G401.6 (cell line): Measurements from ENCODE around the gene GPHA2.

ENCODE experiments used
- FAIRE-seq: peaks from 2 replicates; lab custom pipeline; 2012; peaks lifted over from hg19 to GRCh38; lab: Jason Lieb, UNC

The GPHA2 gene

DNA sequence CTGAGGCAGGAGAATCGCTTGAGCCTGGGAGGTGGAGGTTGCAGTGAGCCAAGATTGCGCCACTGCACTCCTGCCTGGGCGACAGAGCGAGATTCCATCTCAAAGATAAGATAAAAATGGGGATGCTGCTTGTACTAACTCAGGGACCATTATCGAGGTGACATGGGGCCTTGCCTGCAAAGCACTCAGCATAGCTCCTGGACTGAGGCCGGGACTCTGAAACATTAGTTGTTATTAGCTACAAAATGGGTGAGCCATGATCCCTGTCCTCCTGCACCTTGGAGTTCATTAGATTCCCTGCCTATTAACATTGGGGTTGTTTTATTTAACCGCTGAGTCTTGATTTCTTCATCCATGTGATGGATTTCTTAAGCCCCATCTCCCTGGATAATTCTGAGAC lies 6.1 kb downstream of the GPHA2 start:
- no peak for FAIRE-seq

DNA sequence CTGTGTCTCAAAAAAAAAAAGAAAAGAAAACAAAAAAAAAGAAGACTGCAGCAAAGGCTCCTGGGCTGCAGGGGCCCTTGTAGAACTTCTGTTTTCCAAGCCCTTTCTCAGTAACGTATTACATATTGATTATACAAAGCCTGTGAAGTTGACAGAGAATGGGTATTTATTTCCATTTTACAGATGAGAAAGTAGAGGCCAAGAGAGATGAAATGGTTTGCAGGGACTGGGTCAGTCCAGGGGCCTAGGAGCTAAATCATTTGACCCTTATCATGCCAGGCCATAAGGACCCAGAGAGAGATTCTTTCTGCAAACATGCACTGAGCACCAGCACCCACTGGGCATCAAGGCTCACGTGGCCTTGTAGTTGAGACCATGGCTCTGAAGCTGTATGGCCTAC lies 6.7 kb downstream of the GPHA2 start:
- FAIRE-seq = no peak

DNA sequence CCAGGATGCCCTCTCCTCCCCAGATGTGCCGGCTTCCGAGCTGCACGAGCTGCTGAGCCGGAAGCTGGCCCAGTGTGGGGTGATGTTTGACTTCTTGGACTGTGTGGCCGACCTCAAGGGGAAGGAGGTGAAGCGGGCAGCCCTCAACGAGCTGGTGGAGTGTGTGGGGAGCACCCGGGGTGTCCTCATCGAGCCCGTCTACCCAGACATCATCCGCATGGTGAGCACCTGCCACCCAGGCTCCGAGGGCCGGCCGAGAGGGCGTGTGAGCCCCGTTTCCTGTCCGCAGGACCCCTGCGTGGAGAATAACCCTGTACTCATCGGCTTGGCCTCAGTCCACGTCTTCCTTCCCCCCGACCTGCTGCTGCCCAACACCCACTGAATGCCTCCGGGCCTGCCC lies 9.0 kb downstream of the GPHA2 start:
- no peak for FAIRE-seq

DNA sequence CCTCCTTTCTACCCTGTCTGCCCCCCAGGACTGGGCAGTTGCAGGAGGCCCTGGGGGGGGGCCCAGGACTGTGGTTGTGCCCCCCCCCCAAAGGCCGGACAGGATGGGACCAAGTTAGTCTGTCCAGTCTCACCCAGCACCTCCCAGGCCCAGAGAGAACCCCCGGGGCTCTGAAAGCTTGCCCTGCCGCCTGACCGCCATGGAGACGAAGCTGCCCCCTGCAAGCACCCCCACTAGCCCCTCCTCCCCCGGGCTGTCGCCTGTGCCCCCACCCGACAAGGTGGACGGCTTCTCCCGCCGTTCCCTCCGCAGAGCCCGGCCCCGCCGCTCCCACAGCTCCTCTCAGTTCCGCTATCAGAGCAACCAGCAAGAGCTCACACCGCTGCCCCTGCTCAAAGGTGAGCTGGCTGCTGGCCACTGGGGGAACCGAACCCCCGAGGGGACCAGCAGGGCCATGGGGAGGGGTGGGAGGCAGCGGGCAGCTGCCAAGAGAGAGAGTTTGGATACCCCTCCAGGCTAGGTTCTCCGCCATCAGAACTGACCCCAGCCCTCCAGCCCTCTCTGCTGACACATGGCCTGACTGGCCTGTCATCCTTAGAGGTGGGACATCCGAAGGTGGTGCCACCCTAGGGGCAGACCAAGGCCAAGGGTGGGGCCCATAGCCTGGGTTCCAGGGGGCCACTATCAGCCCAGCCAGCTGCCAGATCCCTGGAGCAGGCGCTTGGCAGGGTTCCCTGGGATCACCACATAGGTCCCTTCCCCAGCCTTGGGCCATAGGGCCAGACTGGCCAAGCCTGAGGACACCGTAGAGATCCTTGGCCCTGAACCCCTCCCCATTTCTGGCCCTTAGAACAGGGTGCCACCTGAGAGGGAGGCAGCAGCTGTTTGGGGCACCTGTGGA lies 9.9 kb downstream of the GPHA2 start:
- FAIRE-seq = no peak

DNA sequence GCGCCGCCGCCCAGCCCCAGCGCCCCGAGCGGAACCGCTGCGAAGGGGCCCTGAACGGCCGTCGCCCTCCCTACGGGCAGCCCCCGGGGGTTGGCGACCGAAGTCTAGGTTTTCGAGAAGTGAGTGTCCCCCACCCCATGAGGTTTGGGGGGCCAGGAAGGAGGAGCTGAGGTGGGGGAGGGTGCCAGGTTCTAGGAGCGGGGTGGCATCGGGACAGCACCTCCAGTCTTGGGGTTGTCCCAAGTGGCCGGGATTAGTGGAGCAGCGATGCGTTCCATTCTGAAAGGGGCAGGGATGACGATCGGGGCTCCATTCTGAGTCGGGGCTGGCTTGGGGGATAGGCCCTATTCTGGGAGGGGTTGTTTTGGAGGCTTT lies 10.8 kb downstream of the GPHA2 start:
- FAIRE-seq = no peak

DNA sequence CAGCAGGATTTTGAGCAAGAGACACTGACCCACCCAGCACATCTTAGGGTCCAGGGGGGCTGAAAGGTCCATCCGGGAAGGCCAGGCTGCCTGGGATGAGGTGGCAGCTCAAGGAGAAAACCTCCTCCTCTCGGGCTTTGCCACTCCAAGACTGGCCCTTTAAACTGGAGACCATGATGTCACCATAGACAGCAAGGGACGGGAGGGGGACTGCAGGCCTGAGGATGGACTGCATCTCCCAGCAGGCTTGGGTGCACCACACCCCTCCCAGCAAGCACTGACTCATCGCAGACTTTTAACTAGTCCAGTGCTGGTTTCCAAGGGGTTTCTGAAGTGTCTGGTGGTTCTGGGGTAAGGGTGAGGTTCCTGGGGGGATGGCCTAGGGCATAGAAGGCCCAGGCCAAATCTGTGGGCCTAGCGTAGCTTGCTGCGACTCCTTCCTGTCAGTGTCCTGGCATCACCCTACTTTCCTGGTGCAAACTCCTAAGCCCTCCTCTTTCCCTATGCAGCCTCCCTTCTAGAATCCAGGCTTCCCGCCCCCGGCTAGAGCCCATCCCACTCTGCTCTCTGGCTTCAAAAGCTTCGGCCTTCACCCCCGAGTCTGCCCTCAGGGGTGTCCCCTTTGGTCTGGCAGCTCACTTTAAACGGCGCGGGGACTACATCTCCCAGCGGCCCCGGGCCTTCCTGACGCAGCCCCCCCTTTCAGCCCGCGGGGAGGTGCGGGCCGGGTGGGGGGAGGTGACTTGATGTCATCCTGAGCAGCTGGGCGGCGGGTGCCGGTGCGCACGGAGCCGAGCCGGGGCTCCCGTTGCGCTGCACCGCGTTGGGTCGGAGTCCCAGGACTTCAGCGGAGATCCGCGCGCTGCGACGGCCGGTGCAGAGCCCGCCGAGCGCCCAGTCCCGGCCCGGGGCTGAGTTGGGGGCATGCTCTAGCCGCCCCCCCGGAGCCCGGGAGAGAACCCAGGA lies 11.5 kb downstream of the GPHA2 start, which contains the start of gene PPP2R5B:
TSS of gene PPP2R5B (plus strand) at position 746 of the 966 bp plus-strand sequence. CDS start 1,046 bp downstream, outside the sequence.
- peak; percentile 97 for FAIRE-seq

DNA sequence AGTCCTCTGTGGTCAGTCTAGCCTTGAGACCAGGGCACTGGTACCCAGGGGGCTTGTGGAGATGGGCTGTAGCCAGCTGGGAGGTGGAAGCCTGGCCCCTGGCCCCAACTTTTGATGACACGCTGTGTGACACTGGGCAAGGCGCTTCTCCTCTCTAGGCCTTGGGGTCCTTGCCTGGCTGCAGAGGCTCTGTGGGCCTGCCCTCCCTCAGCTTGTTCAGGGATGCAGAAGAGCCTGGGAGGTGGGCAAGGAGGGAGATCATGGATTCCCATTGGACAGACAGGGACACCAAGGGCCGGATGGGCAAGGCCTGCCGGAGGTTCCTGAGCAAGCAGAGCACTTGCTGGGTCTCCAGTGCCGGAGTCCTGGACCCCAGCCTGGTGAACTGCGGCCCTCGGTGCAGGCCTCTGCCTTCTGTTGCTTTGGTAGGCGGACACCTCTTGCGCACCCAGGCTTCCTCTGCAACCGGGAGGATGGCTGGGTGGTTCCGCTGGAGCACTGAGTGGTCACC lies 12.5 kb downstream of the GPHA2 start:
- no peak for FAIRE-seq

DNA sequence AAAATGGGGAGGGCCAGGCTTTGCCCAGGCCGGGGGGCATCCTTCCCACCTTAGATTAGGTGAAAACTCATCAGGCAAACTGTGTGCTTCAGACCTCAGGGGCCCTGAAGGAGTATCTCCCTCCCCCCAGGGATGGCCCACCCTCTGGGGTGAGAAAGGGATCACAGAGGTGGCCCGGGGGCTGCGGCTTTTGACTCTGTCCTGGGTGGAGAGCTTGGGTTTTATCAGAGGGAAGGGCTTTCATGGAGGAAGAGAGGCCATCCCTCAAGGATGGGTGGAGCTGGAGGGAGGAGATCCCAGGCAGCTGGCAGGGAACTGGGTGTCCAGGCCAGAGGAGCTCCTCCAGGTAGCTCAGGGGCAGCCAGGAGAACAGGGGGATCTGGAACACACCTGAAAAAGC lies 14.3 kb downstream of the GPHA2 start:
- no peak for FAIRE-seq

DNA sequence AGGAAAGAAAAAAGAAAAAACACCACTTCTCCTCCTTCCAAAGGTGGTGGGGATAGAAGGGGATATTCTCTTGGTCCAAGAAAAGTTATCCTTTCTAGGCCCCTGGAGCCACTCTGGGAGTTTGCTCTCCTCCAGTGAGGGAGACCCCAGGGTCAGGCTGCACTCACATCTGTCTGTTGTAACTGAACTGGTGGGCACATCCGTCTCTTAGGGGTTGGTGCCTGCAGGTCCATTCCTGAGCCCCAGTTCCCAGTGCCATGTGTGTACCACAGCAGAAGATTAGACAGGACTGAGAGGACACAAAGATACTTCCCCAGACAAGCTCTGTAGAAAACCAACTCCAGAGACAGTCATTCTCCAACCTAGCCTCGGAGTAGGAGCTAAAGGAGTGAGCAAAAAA lies 15.6 kb downstream of the GPHA2 start:
- FAIRE-seq = no peak

DNA sequence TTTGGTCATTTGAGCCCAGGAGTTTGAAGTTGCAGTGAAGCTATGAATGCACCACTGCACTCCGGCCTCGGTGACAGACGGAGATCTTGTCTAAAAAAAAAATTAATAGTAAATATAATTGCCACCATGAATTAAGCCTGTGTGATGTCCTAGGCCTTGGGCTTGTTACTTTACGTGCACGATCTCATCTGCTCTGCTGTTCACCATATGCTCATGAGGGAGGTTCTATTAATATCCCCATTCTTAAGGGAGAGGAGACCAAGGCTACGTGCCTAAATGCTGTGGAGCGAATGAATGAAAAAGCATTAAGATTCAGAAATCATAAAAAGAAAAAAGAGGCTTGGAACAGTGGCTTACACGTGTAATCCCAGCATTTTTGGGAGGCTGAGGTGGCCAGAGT lies 16.1 kb downstream of the GPHA2 start:
- FAIRE-seq = no peak

DNA sequence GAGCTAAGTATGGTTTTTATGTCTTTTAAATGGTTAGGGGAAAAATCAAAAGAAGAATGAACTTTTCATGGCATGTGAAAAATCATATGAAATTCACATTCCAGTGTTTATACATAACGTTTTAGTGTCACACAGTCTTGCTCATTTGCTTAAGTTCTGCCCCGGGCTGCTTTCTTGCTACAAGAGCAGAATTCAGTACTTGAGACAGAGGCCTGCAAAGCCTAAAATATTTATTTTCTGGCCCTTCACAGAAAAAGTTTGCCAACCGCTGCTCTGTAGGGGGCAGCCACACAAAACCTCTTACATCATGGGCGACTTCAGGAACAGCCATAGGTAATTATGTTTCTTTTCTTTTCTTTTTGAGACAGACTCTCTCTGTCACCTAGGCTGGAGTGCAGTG lies 17.7 kb downstream of the GPHA2 start:
- no peak for FAIRE-seq

DNA sequence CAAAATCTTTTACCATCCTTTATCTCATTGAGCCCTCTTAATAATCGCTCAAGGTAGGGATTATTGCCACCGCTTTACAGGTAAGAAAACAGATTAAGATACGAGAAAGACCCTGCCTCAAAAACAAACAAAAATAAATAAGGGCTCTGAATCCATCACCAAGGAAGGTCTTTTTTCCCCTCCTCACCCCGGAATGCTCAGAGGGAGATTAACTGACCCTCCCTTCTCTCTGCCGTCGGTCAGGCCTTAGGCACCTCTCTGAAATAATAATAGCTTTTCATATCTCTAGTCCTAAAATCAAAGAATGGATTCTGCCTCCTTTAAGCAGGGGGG lies 18.1 kb downstream of the GPHA2 start:
- FAIRE-seq = no peak

DNA sequence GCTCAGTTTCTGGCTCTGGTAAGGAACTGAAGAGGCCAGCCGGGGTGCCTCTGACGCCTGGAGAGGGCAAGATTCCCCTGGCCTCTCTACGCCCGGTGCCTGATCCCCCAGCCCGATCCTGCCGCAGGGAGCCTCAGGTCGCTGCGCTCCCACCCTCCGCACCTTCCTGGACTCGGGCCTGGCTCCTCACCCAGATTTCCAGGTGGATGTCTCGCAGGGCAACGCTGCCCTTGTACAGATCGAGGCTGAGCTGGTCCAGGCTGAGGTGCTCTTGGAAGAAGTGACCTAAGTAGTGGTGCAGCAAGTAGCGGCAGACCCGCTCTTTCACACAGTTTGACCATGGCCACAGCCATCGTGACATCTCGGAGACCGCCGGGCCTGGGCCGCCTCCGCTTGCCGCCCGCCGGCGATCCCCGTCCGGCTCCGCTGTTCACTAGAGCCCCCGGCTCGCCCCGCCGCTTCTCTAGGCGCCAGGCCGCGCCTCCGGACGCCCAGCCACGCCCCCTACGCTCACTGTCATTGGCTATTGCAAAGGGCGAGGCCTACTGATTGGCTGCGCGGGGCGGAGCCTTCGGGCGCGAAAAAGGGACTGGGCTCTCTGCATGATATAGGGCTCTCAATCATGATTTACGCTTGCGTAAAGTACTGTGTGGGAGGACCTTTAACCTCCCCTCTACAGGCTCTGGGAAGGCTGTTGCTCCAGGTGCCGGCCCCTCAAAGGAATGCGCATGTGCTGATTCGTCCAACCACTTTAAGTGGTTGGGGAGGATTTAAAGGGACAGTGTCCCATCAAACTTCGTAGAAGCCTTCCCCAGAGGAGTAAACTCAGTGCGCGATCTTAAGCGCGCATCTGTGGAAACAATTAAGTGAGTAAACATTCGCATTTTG lies 18.7 kb downstream of the GPHA2 start, which contains the start of gene ATG2A:
TSS of gene ATG2A (minus strand) at position 435 of the 888 bp plus-strand sequence. CDS start at position 361, 74 bp downstream.
- FAIRE-seq = peak; percentile 99

DNA sequence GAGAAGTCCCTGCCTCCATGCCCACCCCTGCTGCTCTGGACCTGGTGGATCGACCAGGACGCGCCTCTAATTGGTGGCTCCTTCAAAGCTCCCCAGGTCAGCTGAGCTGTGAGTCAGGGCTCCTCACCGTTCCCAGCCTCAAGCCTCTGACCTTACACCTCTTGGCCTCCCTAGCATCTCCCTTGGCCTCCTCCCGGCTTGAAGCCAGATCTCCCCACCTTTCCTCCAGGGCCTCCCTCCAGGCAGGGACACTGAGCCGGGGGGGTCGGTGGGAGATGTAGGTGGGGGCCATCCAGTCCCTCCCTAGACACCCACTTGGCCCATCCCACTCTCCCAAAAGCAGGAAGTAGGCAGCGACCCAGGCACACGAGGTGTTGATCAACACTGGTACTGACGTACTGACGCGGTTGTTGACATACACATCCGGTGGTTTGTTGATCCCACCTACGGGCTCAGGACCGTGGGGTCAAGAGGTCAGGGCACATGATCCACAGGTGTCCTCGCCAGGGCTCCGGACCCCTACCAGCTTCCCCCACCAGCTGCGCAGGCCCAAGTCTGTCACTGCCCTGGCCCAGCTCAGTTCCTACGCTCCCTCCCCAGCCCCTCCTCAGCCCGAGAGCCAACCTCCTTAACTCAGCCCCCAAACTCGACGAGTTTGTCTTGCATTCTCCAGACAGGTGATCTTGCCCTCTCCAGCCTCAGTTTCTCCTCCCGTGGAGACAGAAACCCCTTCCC lies 19.5 kb downstream of the GPHA2 start:
- no peak for FAIRE-seq

DNA sequence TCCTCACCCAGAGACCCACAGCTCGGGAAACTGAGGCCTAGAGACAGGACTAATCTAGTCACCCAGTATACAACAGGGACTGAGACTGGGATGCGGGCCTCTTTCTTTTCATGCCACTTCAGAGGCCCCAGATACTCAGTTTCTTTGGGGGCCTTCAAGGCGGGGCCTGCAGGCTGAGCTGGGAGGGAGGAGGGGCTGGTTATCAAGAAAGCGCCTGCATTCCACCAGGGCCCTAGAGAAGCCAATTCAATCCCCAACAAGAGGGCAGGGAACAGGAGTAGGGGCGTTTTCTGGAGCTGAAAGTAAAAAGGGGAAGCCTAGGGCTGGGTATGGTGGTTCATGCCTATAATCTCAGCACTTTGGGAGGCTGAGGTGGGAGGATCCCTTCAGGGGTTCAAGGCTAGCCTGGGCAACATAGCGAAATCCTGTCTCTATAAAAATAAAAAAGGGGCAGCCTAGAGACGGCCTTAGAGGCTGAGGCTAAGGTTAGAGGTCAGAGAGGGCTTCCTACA lies 20.3 kb downstream of the GPHA2 start:
- FAIRE-seq = no peak

DNA sequence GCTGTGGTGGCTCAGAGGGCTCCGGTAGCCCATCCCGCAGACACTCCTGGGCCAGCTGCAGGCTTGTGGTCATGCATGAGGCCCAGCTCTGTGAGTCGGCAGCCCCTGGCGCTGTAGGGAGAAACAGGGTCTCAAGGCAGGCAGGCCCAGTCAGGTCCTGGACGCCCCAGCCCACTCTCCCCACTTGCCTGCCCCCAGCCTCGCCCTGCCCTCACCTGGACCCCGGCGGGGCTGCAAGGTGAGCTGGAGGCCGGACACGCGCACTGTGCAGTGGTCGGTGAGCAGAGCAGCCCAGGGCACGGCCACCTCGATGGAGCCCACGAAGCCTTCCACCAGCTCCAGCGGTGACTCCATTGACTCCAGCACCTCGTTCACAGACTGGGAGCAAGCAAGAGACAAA lies 21.6 kb downstream of the GPHA2 start:
- no peak for FAIRE-seq

DNA sequence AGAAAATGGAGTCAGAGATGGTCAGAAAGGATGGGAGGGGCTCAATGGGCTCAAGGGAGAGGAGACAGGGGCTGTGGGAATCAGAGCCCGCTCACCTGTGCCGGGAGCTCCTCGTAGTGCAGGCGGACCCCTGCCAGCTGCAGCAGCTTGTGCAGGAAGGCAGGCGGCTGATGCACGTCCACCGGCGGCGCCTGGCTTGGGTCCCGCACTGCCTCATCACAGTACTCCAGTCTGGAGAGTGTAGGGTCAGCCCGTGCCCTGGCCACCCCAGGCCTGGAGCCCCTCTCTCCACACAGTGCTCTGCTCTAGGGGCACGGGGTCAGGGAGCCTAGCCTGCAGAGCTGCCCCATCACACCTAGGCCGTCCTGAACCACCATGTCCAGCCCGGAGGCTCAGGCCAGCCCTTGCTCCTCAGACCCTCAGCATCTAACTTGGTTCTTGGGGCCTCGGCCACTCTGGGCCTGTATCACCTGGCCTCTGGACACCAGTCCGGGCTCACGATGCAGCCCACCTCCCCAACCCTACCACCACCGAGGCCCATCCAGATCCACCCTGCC lies 22.4 kb downstream of the GPHA2 start:
- no peak for FAIRE-seq

DNA sequence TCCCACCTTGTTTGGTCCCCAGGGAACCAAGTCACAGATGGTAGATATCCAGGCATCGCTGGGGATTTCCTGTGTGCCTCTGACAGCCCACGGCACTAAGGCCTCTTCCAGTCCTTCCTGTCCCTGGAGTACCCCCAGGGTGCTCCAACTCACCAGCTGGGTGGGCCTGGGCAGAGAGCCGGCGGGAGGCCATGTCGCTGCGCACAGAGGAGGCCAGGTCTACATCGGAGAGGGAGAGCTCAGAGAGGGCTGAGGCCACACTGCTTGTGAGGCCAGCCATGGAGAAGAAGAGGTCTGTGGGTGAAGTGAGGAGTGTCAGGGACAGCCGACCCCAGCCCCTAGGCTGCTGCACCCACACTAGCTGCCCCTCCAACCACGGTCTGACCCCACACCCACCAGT lies 24.0 kb downstream of the GPHA2 start:
- FAIRE-seq = no peak

DNA sequence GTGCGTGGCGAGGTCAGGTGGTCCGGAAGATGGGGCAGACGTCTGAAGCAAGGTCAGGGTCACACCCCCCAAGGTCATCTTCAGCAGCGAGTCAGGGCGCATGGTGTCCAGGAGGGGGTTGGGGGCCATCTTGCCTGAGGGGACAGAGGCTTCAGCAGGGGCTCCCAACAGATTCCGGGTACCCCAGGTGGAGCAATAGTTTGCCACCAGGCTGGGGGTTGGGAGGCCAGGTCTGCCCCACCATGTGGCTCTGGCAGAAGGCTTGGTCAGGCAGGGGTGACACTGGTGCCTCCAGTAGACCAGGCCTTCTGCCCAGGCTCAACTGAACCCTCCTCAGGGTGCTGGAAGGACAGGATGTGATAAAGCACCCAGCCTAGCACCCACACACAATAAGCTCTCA lies 24.6 kb downstream of the GPHA2 start:
- FAIRE-seq = no peak

DNA sequence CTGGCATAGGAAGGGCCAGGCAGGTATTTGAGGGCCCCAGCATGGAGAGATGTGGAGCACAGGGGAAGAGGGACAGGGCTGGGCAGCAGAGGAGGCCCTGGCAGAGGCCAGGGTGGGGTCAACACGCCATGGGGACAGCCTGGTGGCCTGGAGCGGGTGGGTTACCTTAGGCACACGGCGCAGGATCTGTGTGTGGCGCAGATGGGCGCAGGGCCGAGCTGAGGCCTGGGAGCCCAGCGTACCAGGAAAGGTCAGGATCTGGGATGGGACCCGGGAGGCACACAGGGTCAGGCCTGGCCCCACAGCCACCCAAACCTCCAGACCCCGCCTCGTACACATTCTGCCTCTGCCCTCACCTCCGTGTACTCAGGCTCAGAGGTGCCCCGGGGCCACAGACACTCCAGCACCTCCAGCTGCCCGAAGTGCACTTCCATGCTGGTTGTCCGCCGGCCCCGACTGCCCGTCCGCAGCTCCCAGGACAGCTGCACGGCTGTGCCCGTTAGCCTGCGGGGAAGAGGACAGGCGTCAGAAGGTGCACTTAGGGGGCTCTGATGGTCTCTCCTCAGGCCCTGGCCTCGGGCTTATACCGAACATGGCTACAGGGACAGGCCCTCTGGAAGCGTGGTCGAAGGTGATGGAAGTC lies 25.1 kb downstream of the GPHA2 start:
- no peak for FAIRE-seq
